Measurements from ENCODE around the gene AQP10.
A peak's percentile ranks its signal among the peaks of the same experiment; 100 is the strongest.
"Not testable (repeated sequence)": the region's sequence is repeated elsewhere in the genome, so short reads cannot be mapped to it uniquely, and the experiment has no call there.

AQP10 gene

GRCh38 chr1:154324669-154325582 lies 4.0 kb downstream of the AQP10 start, which contains the start of gene ATP8B2:
TSS of gene ATP8B2 (plus strand) at chr1:154325525. CDS start at chr1:154328142, 2,617 bp downstream.
- peak; percentile 89 for DNase-seq

- peak; percentile 59 for DNase-seq
These were observed 5.0 kb downstream of the AQP10 start for GRCh38 chr1:154325583-154326545.

GRCh38 chr1:154326546-154327465 lies 5.9 kb downstream of the AQP10 start:
- peak; percentile 14 for DNase-seq

- DNase-seq: peak; percentile 71
These were observed 6.8 kb downstream of the AQP10 start for GRCh38 chr1:154327466-154328317.

GRCh38 chr1:154328318-154329151 lies 7.6 kb downstream of the AQP10 start:
- DNase-seq: peak; percentile 90

- DNase-seq: no peak
These were observed 8.2 kb downstream of the AQP10 start for GRCh38 chr1:154329152-154329521.

- DNase-seq: peak; percentile 52
These were observed 8.7 kb downstream of the AQP10 start for GRCh38 chr1:154329551-154330131.

GRCh38 chr1:154330669-154331068 lies 9.8 kb downstream of the AQP10 start:
- no peak for DNase-seq

- no peak for DNase-seq
These were observed 13.5 kb downstream of the AQP10 start for GRCh38 chr1:154334079-154335024.

- DNase-seq: peak; percentile 92
These were observed 14.3 kb downstream of the AQP10 start for GRCh38 chr1:154335025-154335714.

GRCh38 chr1:154337253-154337894 lies 16.5 kb downstream of the AQP10 start:
- peak; percentile 65 for DNase-seq

- DNase-seq: no peak
These were observed 18.0 kb downstream of the AQP10 start for GRCh38 chr1:154338875-154339274.

GRCh38 chr1:154341366-154341765 lies 20.5 kb downstream of the AQP10 start:
- DNase-seq: not testable (repeated sequence)

GRCh38 chr1:154342132-154342531 lies 21.2 kb downstream of the AQP10 start:
- DNase-seq: no peak

GRCh38 chr1:154342836-154343472 lies 22.1 kb downstream of the AQP10 start:
- peak; percentile 84 for DNase-seq

- peak; percentile 83 for DNase-seq
These were observed 24.3 kb downstream of the AQP10 start for GRCh38 chr1:154344977-154345837.
